Measurements from ENCODE around the gene COMMD6.

The COMMD6 gene

DNA sequence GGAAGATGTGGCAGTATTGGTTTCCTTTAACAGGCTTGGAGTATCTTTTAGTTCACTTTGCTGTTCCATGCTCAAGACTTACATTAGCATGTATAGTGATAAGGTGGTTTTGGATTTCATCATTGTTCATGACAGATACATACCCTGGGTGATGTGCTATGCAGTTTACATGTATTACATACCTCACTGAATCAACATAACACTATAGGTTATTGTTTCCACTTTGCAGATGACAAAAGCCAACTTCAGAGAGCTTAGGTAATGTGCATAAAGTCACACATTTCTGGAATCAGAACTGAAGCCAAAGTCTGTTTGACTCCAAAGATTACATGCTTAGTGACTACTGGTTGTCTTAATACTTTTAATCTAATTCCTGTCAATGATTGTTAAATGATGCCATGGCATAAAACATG lies 7.1 kb downstream of the COMMD6 start:
- TF ChIP-seq, protein P1, sequence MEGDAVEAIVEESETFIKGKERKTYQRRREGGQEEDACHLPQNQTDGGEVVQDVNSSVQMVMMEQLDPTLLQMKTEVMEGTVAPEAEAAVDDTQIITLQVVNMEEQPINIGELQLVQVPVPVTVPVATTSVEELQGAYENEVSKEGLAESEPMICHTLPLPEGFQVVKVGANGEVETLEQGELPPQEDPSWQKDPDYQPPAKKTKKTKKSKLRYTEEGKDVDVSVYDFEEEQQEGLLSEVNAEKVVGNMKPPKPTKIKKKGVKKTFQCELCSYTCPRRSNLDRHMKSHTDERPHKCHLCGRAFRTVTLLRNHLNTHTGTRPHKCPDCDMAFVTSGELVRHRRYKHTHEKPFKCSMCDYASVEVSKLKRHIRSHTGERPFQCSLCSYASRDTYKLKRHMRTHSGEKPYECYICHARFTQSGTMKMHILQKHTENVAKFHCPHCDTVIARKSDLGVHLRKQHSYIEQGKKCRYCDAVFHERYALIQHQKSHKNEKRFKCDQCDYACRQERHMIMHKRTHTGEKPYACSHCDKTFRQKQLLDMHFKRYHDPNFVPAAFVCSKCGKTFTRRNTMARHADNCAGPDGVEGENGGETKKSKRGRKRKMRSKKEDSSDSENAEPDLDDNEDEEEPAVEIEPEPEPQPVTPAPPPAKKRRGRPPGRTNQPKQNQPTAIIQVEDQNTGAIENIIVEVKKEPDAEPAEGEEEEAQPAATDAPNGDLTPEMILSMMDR (conservative IDR thresholded peaks at IDR 0.05; ENCODE audit: low read depth, low read length) = no peak
- no peak overlapping the region for H3K4me3 ChIP-seq (ENCODE audit: low read depth, low read length)
- no peak for DNase-seq (ENCODE audit: low read depth)

DNA sequence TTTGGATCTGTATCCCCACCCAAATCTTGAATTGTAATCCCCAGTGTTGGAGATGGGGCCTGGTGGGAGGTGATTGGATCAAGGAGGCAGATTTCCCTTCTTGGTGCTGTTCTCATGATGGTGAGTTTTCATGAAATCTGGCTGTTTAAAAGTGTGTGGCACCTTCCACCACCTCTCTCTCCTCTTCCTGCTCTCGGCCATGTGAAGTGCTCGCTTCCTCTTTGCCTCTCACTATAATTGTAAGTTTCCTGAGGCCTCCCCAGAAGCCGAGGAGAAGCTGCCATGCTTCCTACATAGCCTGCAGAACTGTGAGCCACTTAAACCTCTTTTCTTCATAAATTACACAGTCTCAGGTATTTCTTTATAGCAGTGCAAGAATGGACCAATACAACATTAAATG lies 15.7 kb downstream of the COMMD6 start:
- H3K4me3 ChIP-seq (ENCODE audit: low read depth, low read length) = no peak overlapping the region
- TF ChIP-seq, protein P1 (conservative IDR thresholded peaks at IDR 0.05; ENCODE audit: low read depth, low read length) = no peak
- DNase-seq (ENCODE audit: low read depth) = no peak

DNA sequence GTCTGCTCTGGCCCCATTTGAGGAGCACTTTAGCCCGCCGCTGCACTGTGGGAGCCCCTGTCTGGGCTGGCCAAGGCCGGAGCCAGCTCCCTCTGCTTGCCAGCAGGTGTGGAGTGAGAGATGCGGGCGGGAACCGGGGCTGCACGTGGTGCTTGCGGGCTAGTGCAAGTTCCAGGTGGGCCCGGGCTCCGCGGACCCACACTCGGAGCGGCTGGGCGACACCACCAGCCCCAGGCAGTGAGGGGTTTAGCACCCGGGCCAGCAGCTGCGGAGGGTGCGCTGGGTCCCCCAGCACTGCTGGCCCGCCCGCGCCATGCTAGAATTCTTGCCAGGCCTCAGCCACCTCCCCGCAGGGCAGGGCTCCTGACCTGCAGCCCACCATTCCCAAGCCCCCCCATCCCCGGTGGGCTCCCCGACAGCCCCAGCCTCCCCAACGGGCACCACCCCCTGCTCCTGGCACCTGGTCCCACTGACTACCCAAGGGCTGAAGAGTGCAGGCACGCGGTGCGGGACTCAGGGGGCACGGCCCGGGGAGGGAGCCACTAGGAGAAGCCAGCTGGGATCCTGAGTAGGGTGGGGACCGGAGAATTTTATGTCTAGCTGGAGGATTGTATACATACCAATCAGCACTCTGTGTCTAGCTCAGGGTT lies 19.1 kb downstream of the COMMD6 start:
- TF ChIP-seq, protein P1 (conservative IDR thresholded peaks at IDR 0.05; ENCODE audit: low read depth, low read length) = no peak
- H3K4me3 ChIP-seq (ENCODE audit: low read depth, low read length) = no peak overlapping the region
- no peak for DNase-seq (ENCODE audit: low read depth)

DNA sequence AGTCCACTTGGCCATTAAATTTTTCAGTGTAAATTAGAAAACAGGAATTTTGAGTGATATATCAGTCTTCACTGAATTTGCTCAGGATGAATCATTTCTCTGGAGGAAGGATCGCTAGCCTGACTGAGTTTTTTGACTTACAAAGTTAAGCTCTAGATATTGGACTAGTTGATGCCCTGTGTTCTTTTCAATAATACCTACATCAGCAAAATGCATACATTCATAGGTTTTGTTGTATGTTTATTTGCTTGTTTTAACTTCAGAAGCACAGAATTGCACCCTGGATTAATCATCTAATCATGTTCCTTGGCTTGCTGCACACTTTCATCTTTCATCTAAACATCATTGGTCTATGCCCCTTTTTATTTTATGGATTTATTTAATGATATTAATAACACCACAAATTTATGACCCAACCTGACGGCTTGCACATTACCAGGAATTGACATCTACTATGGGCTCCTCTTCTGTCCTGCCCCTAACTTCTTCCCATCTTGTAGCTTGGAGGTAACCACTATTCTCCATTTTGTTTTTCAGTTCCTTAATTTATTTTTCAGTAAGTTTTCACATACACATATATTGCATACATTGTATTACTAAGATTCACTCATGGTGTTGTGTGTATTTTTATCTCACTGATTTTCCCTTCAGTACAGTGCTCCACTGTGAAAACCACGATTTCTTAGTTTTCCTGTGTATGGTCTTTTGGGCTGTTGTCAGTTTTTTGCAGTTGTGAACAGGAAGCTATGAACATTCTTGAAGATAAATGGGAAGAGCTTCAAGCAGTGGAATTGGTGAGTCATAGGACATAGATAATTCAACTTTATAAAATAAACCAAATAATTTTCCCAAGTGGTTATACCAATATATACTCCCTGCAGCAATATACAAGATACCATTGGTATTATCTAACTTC lies 23.3 kb downstream of the COMMD6 start:
- TF ChIP-seq, protein P1 (conservative IDR thresholded peaks at IDR 0.05; ENCODE audit: low read depth, low read length) = no peak
- peak; percentile 77 for DNase-seq (ENCODE audit: low read depth)
- no peak overlapping the region for H3K4me3 ChIP-seq (ENCODE audit: low read depth, low read length)

DNA sequence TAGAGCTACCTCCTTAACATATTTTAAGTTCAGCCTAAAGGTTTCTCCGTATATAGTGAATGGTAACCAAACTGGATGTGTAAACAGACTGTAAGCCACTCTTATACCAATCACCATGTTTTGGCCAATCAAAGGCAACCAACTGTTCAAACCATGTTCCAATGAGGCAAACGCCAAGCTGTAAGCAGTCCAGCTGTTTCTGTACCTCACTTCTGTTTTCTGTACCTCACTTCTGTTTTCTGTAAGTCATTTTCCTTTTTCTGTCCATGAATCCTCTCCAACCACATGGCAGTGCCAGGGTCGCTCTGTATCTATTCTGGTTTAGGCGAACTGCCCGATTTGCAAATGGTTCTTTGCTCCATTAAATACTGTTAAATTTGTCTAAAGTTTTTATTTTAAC lies 24.4 kb downstream of the COMMD6 start:
- H3K4me3 ChIP-seq (ENCODE audit: low read depth, low read length) = no peak overlapping the region
- TF ChIP-seq, protein P1 (conservative IDR thresholded peaks at IDR 0.05; ENCODE audit: low read depth, low read length) = no peak
- DNase-seq (ENCODE audit: low read depth) = no peak

DNA sequence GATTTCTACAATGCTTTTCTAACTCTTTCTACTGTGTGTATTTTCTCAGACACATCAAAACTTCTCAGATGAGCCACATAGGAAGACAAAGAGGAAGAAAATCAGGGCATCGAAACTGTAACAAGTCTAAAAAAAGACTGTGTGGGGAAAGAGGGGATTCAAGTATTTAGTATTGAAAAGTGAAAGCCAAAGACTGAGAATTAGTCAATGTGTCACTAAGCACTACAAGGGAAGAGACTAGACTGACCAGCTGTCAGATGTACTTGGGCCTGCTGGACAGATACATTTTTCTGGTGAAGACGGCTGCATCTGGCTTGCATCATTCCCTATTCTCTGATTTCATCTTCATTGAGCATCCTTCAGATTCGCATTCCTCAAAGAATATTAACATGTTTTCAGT lies 25.4 kb downstream of the COMMD6 start:
- DNase-seq (ENCODE audit: low read depth) = no peak
- TF ChIP-seq, protein P1 (conservative IDR thresholded peaks at IDR 0.05; ENCODE audit: low read depth, low read length) = no peak
- H3K4me3 ChIP-seq (ENCODE audit: low read depth, low read length) = no peak overlapping the region

All from choroid plexus epithelial cell (primary cell).